HEK293 (cell line): ENCODE data around the gene CTXND2.
"Not testable (repeated sequence)": the region's sequence is repeated elsewhere in the genome, so short reads cannot be mapped to it uniquely, and the experiment has no call there.

Source experiments
- CTCF ChIA-PET: fragments of 350-600 bp; formaldehyde crosslinking; extraction: SDS; loops from one replicate; lab custom pipeline; 2021; ENCODE audit warnings: antibody characterized with exemption; lab: Yijun Ruan, JAX
- POLR2A ChIA-PET: fragments of 300-600 bp; formaldehyde crosslinking; extraction: SDS; loops from one replicate; lab custom pipeline; 2020; ENCODE audit warnings: antibody characterized with exemption, inconsistent platforms; lab: Yijun Ruan, JAX
- H3K27ac ChIP-seq: fragments of 200-500 bp; sonication (Bioruptor generic); 2 replicates; pipeline ENCODE4 v1.5.1; 2014; ENCODE audit warnings: low read depth, low read length, control low read depth, inconsistent platforms; ENCODE audit errors: extremely low read depth
- H3K36me3 ChIP-seq, 2 experiments: fragments of 200-500 bp in 1 of 2; sonication (Bioruptor generic) in 1 of 2; 1 replicate in 1 of 2; 2 replicates in 1 of 2; pipeline ENCODE4 v1.5.1; 2014 to 2017; ENCODE audit warnings: inconsistent platforms in 2 of 2, low read length in 2 of 2; ENCODE audit not compliant: control insufficient read depth in 2 of 2, insufficient read depth in 1 of 2
- H3K4me1 ChIP-seq: fragments of 200-500 bp; sonication (Bioruptor generic); 2 replicates; pipeline ENCODE4 v1.5.1; 2014; ENCODE audit warnings: mild to moderate bottlenecking, low read length, inconsistent platforms; ENCODE audit not compliant: control insufficient read depth, insufficient read depth
- H3K4me3 ChIP-seq: 2 replicates; pipeline ENCODE4 v1.5.1; 2011; ENCODE audit warnings: low read depth, mild to moderate bottlenecking, control low read depth, low read length, moderate library complexity
- H3K9me3 ChIP-seq: fragments of 200-500 bp; sonication (Bioruptor generic); 2 replicates; pipeline ENCODE4 v1.5.1; 2014; ENCODE audit warnings: low read depth, low read length, inconsistent platforms; ENCODE audit not compliant: control insufficient read depth, insufficient read depth
- GLIS2 ChIP-seq: fragments of 450-650 bp; formaldehyde crosslinking; IDR thresholded peaks from 2 replicates; pipeline ENCODE4 v1.5.1; 2016; ENCODE audit warnings: missing biosample characterization, missing genetic modification characterization
- INSM2 ChIP-seq: fragments of 450-650 bp; formaldehyde crosslinking; IDR thresholded peaks from 2 replicates; pipeline ENCODE4 v1.5.1; 2016; ENCODE audit warnings: missing biosample characterization, missing genetic modification characterization
- KLF10 ChIP-seq: fragments of 450-650 bp; IDR thresholded peaks from 2 replicates; pipeline ENCODE4 v1.5.1; 2018; ENCODE audit warnings: missing biosample characterization, mild to moderate bottlenecking, missing genetic modification characterization
- OSR2 ChIP-seq: fragments of 450-650 bp; formaldehyde crosslinking; IDR thresholded peaks from 2 replicates; pipeline ENCODE4 v1.5.1; 2016; ENCODE audit warnings: missing biosample characterization, missing genetic modification characterization
- PRDM10 ChIP-seq: fragments of 450-650 bp; formaldehyde crosslinking; IDR thresholded peaks from 2 replicates; pipeline ENCODE4 v1.5.1; 2016; ENCODE audit warnings: missing biosample characterization, missing genetic modification characterization
- PRDM4 ChIP-seq: fragments of 450-650 bp; formaldehyde crosslinking; IDR thresholded peaks from 2 replicates; pipeline ENCODE4 v1.5.1; 2017; ENCODE audit warnings: missing biosample characterization, missing genetic modification characterization
- REST ChIP-seq: fragments of 450-650 bp; formaldehyde crosslinking; IDR thresholded peaks from 2 replicates; pipeline ENCODE4 v1.5.1; 2016; ENCODE audit warnings: missing biosample characterization, missing genetic modification characterization
- SP2 ChIP-seq: fragments of 450-650 bp; formaldehyde crosslinking; IDR thresholded peaks from 2 replicates; pipeline ENCODE4 v1.5.1; 2016; ENCODE audit warnings: missing biosample characterization, missing genetic modification characterization
- ZBTB11 ChIP-seq: fragments of 450-650 bp; formaldehyde crosslinking; conservative IDR thresholded peaks from 2 replicates; pipeline ENCODE4 v1.5.1; 2016; ENCODE audit warnings: low read depth, missing biosample characterization, missing genetic modification characterization
- ZBTB7A ChIP-seq: fragments of 450-650 bp; formaldehyde crosslinking; IDR thresholded peaks from 2 replicates; pipeline ENCODE4 v1.5.1; 2016; ENCODE audit warnings: low read depth, missing biosample characterization, missing genetic modification characterization
- ZFHX2 ChIP-seq: fragments of 450-650 bp; formaldehyde crosslinking; conservative IDR thresholded peaks from 2 replicates; pipeline ENCODE4 v1.5.1; 2016; ENCODE audit warnings: missing biosample characterization, missing genetic modification characterization
- ZNF292 ChIP-seq: fragments of 450-650 bp; formaldehyde crosslinking; IDR thresholded peaks from 2 replicates; pipeline ENCODE4 v1.5.1; 2016; ENCODE audit warnings: low read depth, missing biosample characterization, missing genetic modification characterization, borderline replicate concordance
- ZNF404 ChIP-seq: fragments of 450-650 bp; formaldehyde crosslinking; IDR thresholded peaks from 2 replicates; pipeline ENCODE4 v1.5.1; 2017; ENCODE audit warnings: missing biosample characterization, missing genetic modification characterization
- ZNF48 ChIP-seq: fragments of 450-650 bp; formaldehyde crosslinking; IDR thresholded peaks from 2 replicates; pipeline ENCODE4 v1.5.1; 2016; ENCODE audit warnings: missing biosample characterization, missing genetic modification characterization
- ZNF501 ChIP-seq: fragments of 450-650 bp; formaldehyde crosslinking; IDR thresholded peaks from 2 replicates; pipeline ENCODE4 v1.5.1; 2016; ENCODE audit warnings: missing biosample characterization, missing genetic modification characterization
- ZNF521 ChIP-seq: fragments of 450-650 bp; formaldehyde crosslinking; IDR thresholded peaks from 2 replicates; pipeline ENCODE4 v1.5.1; 2017; ENCODE audit warnings: missing biosample characterization, mild to moderate bottlenecking, missing genetic modification characterization
- ZNF571 ChIP-seq: fragments of 450-650 bp; formaldehyde crosslinking; IDR thresholded peaks from 2 replicates; pipeline ENCODE4 v1.5.0; 2017; ENCODE audit warnings: missing biosample characterization, missing genetic modification characterization
- ZNF585B ChIP-seq: fragments of 450-650 bp; formaldehyde crosslinking; IDR thresholded peaks from 2 replicates; pipeline ENCODE4 v1.5.1; 2016; ENCODE audit warnings: missing biosample characterization, missing genetic modification characterization
- ZNF704 ChIP-seq: fragments of 450-650 bp; formaldehyde crosslinking; IDR thresholded peaks from 2 replicates; pipeline ENCODE4 v1.5.1; 2016; ENCODE audit warnings: missing biosample characterization, missing genetic modification characterization

The CTXND2 gene

GRCh38 chr1:150899795-150900194 is 12.9 kb downstream of the CTXND2 start:
- H3K27ac ChIP-seq, H3K4me3 ChIP-seq, H3K4me1 ChIP-seq, POLR2A ChIA-PET, H3K36me3 ChIP-seq, H3K9me3 ChIP-seq: not testable (repeated sequence)
- 0 out of 2 replicates have a peak, but pooled peaks have one; percentile 10 for TF ChIP-seq SP2 (tag by site-specific recombination)
- CTCF ChIA-PET = interaction anchor here (0.6 to 1.8 kb wide), 3 partner anchors 19 to 323 kb away, joined by 3 to 5 read pairs (median 3); no protein-coding TSS in a partner anchor

- no peaks in the 10 kb centered on the region for H3K4me1 ChIP-seq
- no peaks in the 10 kb centered on the region for H3K36me3 ChIP-seq
- H3K9me3 ChIP-seq = no peaks in the 10 kb centered on the region
- CTCF ChIA-PET = no interaction called here
- no peak overlapping the region for H3K4me3 ChIP-seq
- no peak overlapping the region for H3K27ac ChIP-seq
- POLR2A ChIA-PET = no interaction called here
- TF ChIP-seq ZNF521 (tag by site-specific recombination) = no peak
- TF ChIP-seq ZNF585B (tag by site-specific recombination) = no peak
- TF ChIP-seq ZNF704 = no peak
- TF ChIP-seq SP2 (tag by site-specific recombination) = no peak
- TF ChIP-seq PRDM4 (tag by site-specific recombination) = no peak
- no peak for TF ChIP-seq ZNF292 (tag by site-specific recombination)
- no peak for TF ChIP-seq ZBTB7A (tag by site-specific recombination)
- TF ChIP-seq ZNF48 (tag by site-specific recombination) = no peak
- no peak for TF ChIP-seq ZBTB11 (tag by site-specific recombination)
- no peak for TF ChIP-seq ZFHX2 (tag by site-specific recombination)
- no peak for TF ChIP-seq ZNF501 (tag by site-specific recombination)
- TF ChIP-seq INSM2 = no peak
- TF ChIP-seq KLF10 = no peak
- no peak for TF ChIP-seq OSR2 (tag by site-specific recombination)
- TF ChIP-seq GLIS2 (tag by site-specific recombination) = no peak
- no peak for TF ChIP-seq ZNF404 (tag by site-specific recombination)
- TF ChIP-seq REST = no peak
- no peak for TF ChIP-seq PRDM10 (tag by site-specific recombination)
- TF ChIP-seq ZNF571 (tag by site-specific recombination) = no peak
These were observed 15.4 kb downstream of the CTXND2 start for GRCh38 chr1:150902346-150902745.
